Measurements from ENCODE around the gene GFY. TPM values are rescaled to one million over a fixed set of nuclear protein-coding genes. Genes with fewer than 3 reads are reported as not detected.
A peak's percentile ranks its signal among the peaks of the same experiment; 100 is the strongest.

GFY gene
- total and polyA plus RNA-seq, 10 of the 15 experiments (the other 5 are each of a cell fraction or from before 2014, with no cell fraction given) = 0.05 TPM; not detected in 9

DNA sequence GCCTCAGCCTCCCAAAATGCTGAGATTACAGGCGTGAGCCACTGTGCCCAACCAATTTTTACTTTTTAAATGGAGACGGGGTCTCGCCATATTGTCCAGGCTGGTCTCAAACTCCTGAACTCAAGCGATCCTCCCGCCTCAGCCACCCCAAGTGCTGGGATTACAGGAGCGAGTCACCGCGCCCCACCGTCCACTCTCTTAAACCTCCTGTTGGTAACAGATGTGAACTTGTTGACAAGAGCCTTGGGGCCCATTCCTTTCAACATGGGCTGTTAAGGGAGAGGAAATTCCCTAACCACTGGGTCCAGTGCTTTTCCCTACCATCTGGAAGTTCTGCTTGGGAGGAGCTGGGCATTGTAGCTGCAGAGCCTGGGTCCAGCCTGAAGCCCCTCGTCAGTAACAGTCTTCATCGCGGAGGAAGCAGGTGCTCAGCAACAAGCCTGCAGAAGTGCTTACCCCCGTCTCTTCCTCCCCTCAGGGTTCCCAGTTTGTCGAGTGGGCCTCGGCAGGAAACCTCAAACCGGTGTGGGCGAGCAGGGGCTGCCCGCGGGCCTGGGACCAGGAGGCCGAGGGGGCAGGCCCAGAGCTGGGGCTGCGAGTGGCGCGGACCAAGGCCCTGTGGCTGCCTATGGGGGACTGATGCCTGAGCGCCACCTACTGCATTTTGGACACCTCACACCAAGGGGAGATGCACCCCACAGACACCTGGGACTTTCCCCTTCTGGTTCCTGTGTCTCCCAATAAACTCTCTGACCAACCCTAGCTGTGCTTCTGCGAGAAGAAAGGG, 44.8 kb downstream of the GFY start (continued):
- TF ChIP-seq CREM (IDR thresholded peaks at IDR 0.05; ENCODE audit: low read depth) (peak; percentile 68; the same call in 1 of the 2 replicates), YBX1 (IDR thresholded peaks at IDR 0.05) (no peak), CREB1 (IDR thresholded peaks at IDR 0.05; ENCODE audit: low read depth) (peak; percentile 42; the same call in 1 of the 2 replicates), SMC3 (IDR thresholded peaks at IDR 0.05; ENCODE audit: borderline replicate concordance, low read length) (peak; percentile 83), NR2F1 (conservative IDR thresholded peaks at IDR 0.05) (peak; percentile 61; the same call in 1 of the 2 replicates), ETV6 (conservative IDR thresholded peaks at IDR 0.05 in 1 of 2, IDR thresholded peaks at IDR 0.05 in 1 of 2; ENCODE audit: borderline replicate concordance in 1 of 2, low read depth in 1 of 2) (peak in 1 of 2 experiments; percentile 51; a peak in 1 of 4 replicates), MTA2 (IDR thresholded peaks at IDR 0.05; ENCODE audit: low read depth) (peak; percentile 42; the same call in 1 of the 2 replicates), TCF12 (IDR thresholded peaks at IDR 0.05; ENCODE audit: low read depth, low read length) (peak; percentile 28; the same call in 1 of the 2 replicates), RUNX3 (IDR thresholded peaks at IDR 0.05; ENCODE audit: low read length) (peak; percentile 95), RB1 (IDR thresholded peaks at IDR 0.05; ENCODE audit: borderline replicate concordance) (peak; percentile 51; the same call in 1 of the 2 replicates), ZNF207 (IDR thresholded peaks at IDR 0.05; ENCODE audit: borderline replicate concordance) (peak; percentile 51; the same call in 1 of the 2 replicates), TBL1XR1 (IDR thresholded peaks at IDR 0.05; ENCODE audit: low read depth, low read length) (peak; percentile 76; the same call in 1 of the 2 replicates), SMARCA5 (IDR thresholded peaks at IDR 0.05) (peak; percentile 100), PML (IDR thresholded peaks at IDR 0.05; ENCODE audit: low read length) (no peak), GATAD2B (conservative IDR thresholded peaks at IDR 0.05; ENCODE audit: low read depth) (peak; percentile 90), ATF7 (IDR thresholded peaks at IDR 0.05; ENCODE audit: low read depth) (no peak), CBFB (IDR thresholded peaks at IDR 0.05; ENCODE audit: low read depth) (peak; percentile 64; the same call in 1 of the 2 replicates), ZNF217 (IDR thresholded peaks at IDR 0.05) (peak; percentile 72; the same call in 1 of the 2 replicates), RELA (IDR thresholded peaks at IDR 0.05; ENCODE audit: borderline replicate concordance, partially characterized antibody) (peak; percentile 86), TAF1 (IDR thresholded peaks at IDR 0.05; ENCODE audit: borderline replicate concordance, low read depth, low read length) (no peak), RCOR1 (conservative IDR thresholded peaks at IDR 0.05; ENCODE audit: low read depth, low read length) (0 out of 2 replicates have a peak, but pooled peaks have one; percentile 74), PAX8 (IDR thresholded peaks at IDR 0.05) (no peak), IKZF2 (IDR thresholded peaks at IDR 0.05) (peak; percentile 81 to 84), TARDBP (IDR thresholded peaks at IDR 0.05; ENCODE audit: borderline replicate concordance) (peak; percentile 63; the same call in 1 of the 2 replicates), FOXM1 (IDR thresholded peaks at IDR 0.05; ENCODE audit: low read depth, low read length) (peak; percentile 82), FOS (IDR thresholded peaks at IDR 0.05; ENCODE audit: borderline replicate concordance, extremely low read depth, insufficient read length) (no peak)
- TF ChIP-seq, protein P1, sequence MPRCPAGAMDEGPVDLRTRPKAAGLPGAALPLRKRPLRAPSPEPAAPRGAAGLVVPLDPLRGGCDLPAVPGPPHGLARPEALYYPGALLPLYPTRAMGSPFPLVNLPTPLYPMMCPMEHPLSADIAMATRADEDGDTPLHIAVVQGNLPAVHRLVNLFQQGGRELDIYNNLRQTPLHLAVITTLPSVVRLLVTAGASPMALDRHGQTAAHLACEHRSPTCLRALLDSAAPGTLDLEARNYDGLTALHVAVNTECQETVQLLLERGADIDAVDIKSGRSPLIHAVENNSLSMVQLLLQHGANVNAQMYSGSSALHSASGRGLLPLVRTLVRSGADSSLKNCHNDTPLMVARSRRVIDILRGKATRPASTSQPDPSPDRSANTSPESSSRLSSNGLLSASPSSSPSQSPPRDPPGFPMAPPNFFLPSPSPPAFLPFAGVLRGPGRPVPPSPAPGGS (IDR thresholded peaks at IDR 0.05; ENCODE audit: borderline replicate concordance, insufficient read depth, low read depth, low read length, poor library complexity, severe bottlenecking) = peak; percentile 82
- TF ChIP-seq, protein P2, sequence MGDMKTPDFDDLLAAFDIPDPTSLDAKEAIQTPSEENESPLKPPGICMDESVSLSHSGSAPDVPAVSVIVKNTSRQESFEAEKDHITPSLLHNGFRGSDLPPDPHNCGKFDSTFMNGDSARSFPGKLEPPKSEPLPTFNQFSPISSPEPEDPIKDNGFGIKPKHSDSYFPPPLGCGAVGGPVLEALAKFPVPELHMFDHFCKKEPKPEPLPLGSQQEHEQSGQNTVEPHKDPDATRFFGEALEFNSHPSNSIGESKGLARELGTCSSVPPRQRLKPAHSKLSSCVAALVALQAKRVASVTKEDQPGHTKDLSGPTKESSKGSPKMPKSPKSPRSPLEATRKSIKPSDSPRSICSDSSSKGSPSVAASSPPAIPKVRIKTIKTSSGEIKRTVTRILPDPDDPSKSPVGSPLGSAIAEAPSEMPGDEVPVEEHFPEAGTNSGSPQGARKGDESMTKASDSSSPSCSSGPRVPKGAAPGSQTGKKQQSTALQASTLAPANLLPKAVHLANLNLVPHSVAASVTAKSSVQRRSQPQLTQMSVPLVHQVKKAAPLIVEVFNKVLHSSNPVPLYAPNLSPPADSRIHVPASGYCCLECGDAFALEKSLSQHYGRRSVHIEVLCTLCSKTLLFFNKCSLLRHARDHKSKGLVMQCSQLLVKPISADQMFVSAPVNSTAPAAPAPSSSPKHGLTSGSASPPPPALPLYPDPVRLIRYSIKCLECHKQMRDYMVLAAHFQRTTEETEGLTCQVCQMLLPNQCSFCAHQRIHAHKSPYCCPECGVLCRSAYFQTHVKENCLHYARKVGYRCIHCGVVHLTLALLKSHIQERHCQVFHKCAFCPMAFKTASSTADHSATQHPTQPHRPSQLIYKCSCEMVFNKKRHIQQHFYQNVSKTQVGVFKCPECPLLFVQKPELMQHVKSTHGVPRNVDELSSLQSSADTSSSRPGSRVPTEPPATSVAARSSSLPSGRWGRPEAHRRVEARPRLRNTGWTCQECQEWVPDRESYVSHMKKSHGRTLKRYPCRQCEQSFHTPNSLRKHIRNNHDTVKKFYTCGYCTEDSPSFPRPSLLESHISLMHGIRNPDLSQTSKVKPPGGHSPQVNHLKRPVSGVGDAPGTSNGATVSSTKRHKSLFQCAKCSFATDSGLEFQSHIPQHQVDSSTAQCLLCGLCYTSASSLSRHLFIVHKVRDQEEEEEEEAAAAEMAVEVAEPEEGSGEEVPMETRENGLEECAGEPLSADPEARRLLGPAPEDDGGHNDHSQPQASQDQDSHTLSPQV (IDR thresholded peaks at IDR 0.05) = peak; percentile 75; the same call in 1 of the 2 replicates

All from GM12878 (cell line).